Prostate gland (tissue), 2 donors: ENCODE data around the gene CNTNAP2. TPM values are rescaled to one million over a fixed set of nuclear protein-coding genes. Genes with fewer than 3 reads are reported as not detected.
A peak's percentile ranks its signal among the peaks of the same experiment; 100 is the strongest.

ENCODE experiments used
- DNase-seq: peaks from one replicate; pipeline ENCODE4 v3.0.0-alpha.2; 2019; ENCODE audit warnings: low spot score
- H3K27ac ChIP-seq, 2 donors: fragments of 200-600 bp; sonication (generic); 2 replicates each; pipeline ENCODE4 v1.5.1; 2017 to 2019
- H3K27me3 ChIP-seq: fragments of 200-600 bp; sonication (generic); replicated peaks from 2 replicates; pipeline ENCODE4 v1.5.1; 2019; ENCODE audit not compliant: insufficient read depth
- H3K36me3 ChIP-seq, 2 donors: fragments of 200-600 bp; sonication (generic); 1 replicate in 1 of 2; 2 replicates in 1 of 2; pipeline versions ENCODE4 v1.5.1 to v1.8.1; 2017 to 2019
- H3K4me1 ChIP-seq: fragments of 200-600 bp; sonication (generic); replicated peaks from 2 replicates; pipeline ENCODE4 v1.5.1; 2019
- H3K4me3 ChIP-seq, 2 donors: fragments of 200-600 bp; sonication (generic); 2 replicates each; pipeline ENCODE4 v1.5.1; 2017 to 2019
- H3K9me3 ChIP-seq: fragments of 200-600 bp; sonication (generic); 2 replicates; pipeline ENCODE4 v1.5.1; 2017
- POLR2A ChIP-seq: fragments of 450-650 bp; IDR thresholded peaks from one replicate; pipeline ENCODE4 v1.6.1; 2016; ENCODE audit warnings: antibody characterized with exemption, mild to moderate bottlenecking
- POLR2AphosphoS5 ChIP-seq: sonication (generic); formaldehyde crosslinking; IDR thresholded peaks from one replicate; pipeline ENCODE4 v1.6.1; 2017; ENCODE audit warnings: antibody characterized with exemption
- WGBS: methylation state at CpG from one replicate; pipeline ENCODE4 v1.1.5; 2018; 5-methylcytosine and 5-hydroxymethylcytosine counted together
- intact Hi-C: fragments of 100-400 bp; cut with DNase I; formaldehyde crosslinking; loops from one replicate; pipeline ENCODE4 v1.14.2; 2022
- total RNA-seq, 2 donors: library from RNA; depleted of rRNA; stranded (reverse); fragments of >200 nt; gene quantifications; one replicate each; pipeline ENCODE4 v1.1.0, GENCODE V29; 2016
- TF ChIP-seq, protein P1 (sequence below), 4 experiments: fragments of 200-600 bp in 2 of 4; fragments of 450-650 bp in 2 of 4; sonication (generic) in 2 of 4; IDR thresholded peaks; 1 replicate in 3 of 4; 2 replicates in 1 of 4; pipeline ENCODE4 v1.5.1; 2016 to 2019; ENCODE audit warnings: antibody characterized with exemption in 4 of 4, mild to moderate bottlenecking in 2 of 4, moderate library complexity in 2 of 4

The CNTNAP2 gene
- total RNA-seq, 2 donors from 2014 or later: 10.6 to 43.7 TPM

- Histone ChIP-seq H3K27ac (no peak overlapping the region), H3K4me1 (no peaks in the 10 kb centered on the region), H3K4me3 (no peak overlapping the region), H3K27me3 (no peaks in the 10 kb centered on the region), H3K9me3 (no peaks in the 10 kb centered on the region), H3K36me3 (no peaks in the 10 kb centered on the region)
- DNase-seq: no peak
- TF ChIP-seq POLR2AphosphoS5: no peak
- WGBS: 54% methylated on average over 3 of the region's 3 CpGs
- intact Hi-C loops: no loop called here
Measured at GRCh38 chr7:148255333-148255732, 2138.7 kb downstream of the CNTNAP2 start.

DNA sequence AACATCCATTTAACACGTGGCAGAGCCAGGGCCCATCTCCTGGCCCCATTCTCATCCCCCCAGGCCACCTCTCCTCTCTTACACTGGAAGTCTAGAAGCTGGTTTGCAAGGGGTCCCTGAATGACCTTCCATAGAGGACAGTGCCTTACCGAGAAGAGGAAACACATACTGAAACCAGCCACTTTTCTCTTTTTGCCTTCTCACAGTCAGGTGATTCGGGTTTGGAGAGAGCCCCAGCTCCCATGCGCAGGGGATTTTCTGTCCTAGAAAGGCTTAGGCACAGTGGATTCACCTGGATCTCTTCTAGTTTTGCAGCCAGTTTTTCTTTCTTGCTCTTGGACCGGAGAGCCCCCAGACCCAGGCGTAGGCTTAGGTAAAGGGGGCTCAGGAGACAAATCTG, 2139.8 kb downstream of the CNTNAP2 start:
- no peak overlapping the region for H3K27ac ChIP-seq
- no peaks in the 10 kb centered on the region for H3K4me1 ChIP-seq
- H3K36me3 ChIP-seq: no peaks in the 10 kb centered on the region
- no peaks in the 10 kb centered on the region for H3K27me3 ChIP-seq
- TF ChIP-seq POLR2AphosphoS5 (no peak), POLR2A (no peak)
- TF ChIP-seq, protein P1, sequence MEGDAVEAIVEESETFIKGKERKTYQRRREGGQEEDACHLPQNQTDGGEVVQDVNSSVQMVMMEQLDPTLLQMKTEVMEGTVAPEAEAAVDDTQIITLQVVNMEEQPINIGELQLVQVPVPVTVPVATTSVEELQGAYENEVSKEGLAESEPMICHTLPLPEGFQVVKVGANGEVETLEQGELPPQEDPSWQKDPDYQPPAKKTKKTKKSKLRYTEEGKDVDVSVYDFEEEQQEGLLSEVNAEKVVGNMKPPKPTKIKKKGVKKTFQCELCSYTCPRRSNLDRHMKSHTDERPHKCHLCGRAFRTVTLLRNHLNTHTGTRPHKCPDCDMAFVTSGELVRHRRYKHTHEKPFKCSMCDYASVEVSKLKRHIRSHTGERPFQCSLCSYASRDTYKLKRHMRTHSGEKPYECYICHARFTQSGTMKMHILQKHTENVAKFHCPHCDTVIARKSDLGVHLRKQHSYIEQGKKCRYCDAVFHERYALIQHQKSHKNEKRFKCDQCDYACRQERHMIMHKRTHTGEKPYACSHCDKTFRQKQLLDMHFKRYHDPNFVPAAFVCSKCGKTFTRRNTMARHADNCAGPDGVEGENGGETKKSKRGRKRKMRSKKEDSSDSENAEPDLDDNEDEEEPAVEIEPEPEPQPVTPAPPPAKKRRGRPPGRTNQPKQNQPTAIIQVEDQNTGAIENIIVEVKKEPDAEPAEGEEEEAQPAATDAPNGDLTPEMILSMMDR (IDR thresholded peaks at IDR 0.05): no peak
- WGBS: 85% methylated on average over 6 of the region's 6 CpGs
- intact Hi-C loops: no loop called here
- no peaks in the 10 kb centered on the region for H3K9me3 ChIP-seq
- no peak for DNase-seq
- no peak overlapping the region for H3K4me3 ChIP-seq

GRCh38 chr7:148260599-148260998, 2144.0 kb downstream of the CNTNAP2 start:
- WGBS: 66% methylated on average over 5 of the region's 5 CpGs
- peak overlapping the region in 1 of 2 donors; percentile 47 for H3K27ac ChIP-seq
- TF ChIP-seq POLR2AphosphoS5 (peak; percentile 42), POLR2A (no peak)

GRCh38 chr7:148261523-148261922, 2144.9 kb downstream of the CNTNAP2 start:
- no peaks in the 10 kb centered on the region for H3K27me3 ChIP-seq
- H3K4me1 ChIP-seq: no peaks in the 10 kb centered on the region
- no peak for DNase-seq
- WGBS: 90% methylated on average over 10 of the region's 10 CpGs
- H3K36me3 ChIP-seq: no peaks in the 10 kb centered on the region
- intact Hi-C loops: no loop called here
- H3K9me3 ChIP-seq: no peaks in the 10 kb centered on the region
- H3K27ac ChIP-seq: no peak overlapping the region
- TF ChIP-seq POLR2A (no peak), POLR2AphosphoS5 (no peak)
- TF ChIP-seq, protein P1 (IDR thresholded peaks at IDR 0.05): no peak
- no peak overlapping the region for H3K4me3 ChIP-seq

More at GRCh38 chr7:148260599-148260998, 2144.0 kb downstream of the CNTNAP2 start:
- Histone ChIP-seq H3K4me3 (no peak overlapping the region), H3K36me3 (no peaks in the 10 kb centered on the region), H3K27me3 (no peaks in the 10 kb centered on the region), H3K9me3 (no peaks in the 10 kb centered on the region), H3K4me1 (no peaks in the 10 kb centered on the region)
- intact Hi-C loops: no loop called here
- DNase-seq: no peak

DNA sequence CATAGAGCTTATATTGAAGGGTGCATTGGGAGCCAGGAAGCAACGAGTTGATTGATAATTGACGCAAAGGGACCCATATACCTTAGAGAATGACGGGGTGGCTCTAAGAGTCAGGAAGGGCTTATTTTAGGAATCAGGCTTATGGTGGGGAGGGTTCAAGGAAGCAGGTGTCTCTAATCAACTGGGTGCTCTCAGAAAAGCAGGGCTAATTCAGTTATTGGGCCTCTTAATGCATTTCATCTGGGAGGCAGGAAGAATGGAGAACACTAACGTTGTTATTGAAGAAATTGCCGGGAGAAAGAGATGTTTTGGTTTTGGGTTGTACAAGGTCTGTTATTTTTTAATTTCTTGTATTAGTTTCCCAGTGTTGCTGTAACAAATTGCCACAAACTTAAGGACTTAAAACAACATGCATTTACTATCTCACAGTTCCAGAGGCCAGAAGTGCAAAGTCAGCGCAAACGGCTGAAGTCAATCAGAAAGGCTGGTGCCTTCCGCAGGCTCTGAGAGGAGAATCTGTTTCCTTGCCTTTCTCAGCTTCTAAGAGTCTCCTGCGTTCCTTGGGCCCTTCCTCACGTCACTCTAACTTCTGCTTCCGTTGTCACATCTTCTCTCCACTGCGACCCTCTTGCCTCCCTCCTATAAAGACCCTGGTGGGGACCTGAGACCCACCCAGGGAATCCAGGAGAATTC, 2145.5 kb downstream of the CNTNAP2 start:
- intact Hi-C loops: no loop called here
- 63% methylated on average over 12 of the region's 12 CpGs for WGBS
- no peaks in the 10 kb centered on the region for H3K4me1 ChIP-seq
- no peak overlapping the region for H3K4me3 ChIP-seq
- no peaks in the 10 kb centered on the region for H3K9me3 ChIP-seq
- no peak overlapping the region for H3K27ac ChIP-seq
- no peaks in the 10 kb centered on the region for H3K36me3 ChIP-seq
- no peaks in the 10 kb centered on the region for H3K27me3 ChIP-seq
- no peak for DNase-seq
- no peak for TF ChIP-seq POLR2AphosphoS5
- TF ChIP-seq, protein P1 (IDR thresholded peaks at IDR 0.05): no peak
- TF ChIP-seq POLR2A: no peak

DNA sequence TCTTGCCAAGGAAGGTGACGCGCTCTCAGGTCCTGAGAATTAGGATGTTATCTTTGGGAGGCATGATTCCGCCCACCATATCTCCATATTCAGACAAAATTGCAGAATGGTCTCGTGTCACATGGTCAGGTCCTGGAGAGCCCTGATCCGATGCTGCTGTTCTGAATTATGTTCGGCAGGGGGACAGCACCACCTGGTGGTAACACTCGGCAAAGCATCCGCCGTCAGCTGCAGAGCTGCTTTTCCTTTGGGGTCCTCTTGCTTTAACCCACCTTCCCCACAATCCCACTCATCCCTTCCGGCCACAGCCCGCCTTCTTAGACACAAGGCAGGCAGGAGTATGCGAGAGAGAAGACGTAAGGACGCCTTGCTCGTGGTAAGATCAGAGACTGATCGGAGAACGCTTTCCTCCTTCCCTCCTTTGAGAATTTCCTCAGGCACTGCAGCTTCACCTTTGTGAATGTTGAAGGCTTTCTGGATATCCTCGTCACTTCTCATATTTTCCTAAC, 2146.2 kb downstream of the CNTNAP2 start:
- H3K27ac ChIP-seq: no peak overlapping the region

More for the DNA sequence above, 2146.2 kb downstream of the CNTNAP2 start:
- Histone ChIP-seq H3K27me3 (no peaks in the 10 kb centered on the region), H3K9me3 (no peaks in the 10 kb centered on the region), H3K36me3 (no peaks in the 10 kb centered on the region), H3K4me1 (no peaks in the 10 kb centered on the region), H3K4me3 (no peak overlapping the region)
- intact Hi-C loops: no loop called here
- WGBS: 8% methylated on average over 18 of the region's 18 CpGs
- no peak for TF ChIP-seq POLR2AphosphoS5
- TF ChIP-seq, protein P1 (IDR thresholded peaks at IDR 0.05): peak; percentile 81 to 97 (median 86)
- peak; percentile 50 for DNase-seq
